Measurements from ENCODE around the gene SNCAIP.
A peak's percentile ranks its signal among the peaks of the same experiment; 100 is the strongest.

SNCAIP gene

DNA sequence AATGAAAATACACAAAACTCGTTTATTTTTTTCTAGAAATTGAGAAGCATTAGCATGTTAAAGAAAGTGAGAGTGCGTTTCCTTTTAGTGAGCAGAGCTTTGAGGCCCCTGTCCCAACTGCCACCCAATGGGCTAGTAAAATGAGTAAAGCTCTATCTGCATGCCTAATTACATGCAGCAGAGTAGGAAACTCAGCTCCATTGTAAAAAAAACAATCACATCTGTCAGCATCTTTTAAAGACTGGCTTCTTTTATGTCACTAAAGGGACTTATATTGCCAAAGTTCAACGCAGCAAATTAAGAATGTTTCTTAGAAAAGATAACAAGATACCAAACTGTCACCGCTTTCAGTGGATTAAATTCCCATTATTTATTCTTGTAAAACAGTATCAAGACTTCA, 154.0 kb downstream of the SNCAIP start:
- no peak overlapping the region for H3K9ac ChIP-seq (ENCODE audit: low read length)
- H3K4me3 ChIP-seq (ENCODE audit: low read length): no peak overlapping the region
- no peaks in the 10 kb centered on the region for H3K36me3 ChIP-seq (ENCODE audit: control insufficient read depth, insufficient read depth, low read length)
- no peak overlapping the region for H4K8ac ChIP-seq (ENCODE audit: low read depth, low read length)
- no peak for DNase-seq
- no peaks in the 10 kb centered on the region for H3K79me1 ChIP-seq (ENCODE audit: low read length)
- no peak overlapping the region for H3K4ac ChIP-seq (ENCODE audit: low read depth, low read length)
- H4K5ac ChIP-seq (ENCODE audit: low read length): no peak overlapping the region
- WGBS (ENCODE audit: extremely low coverage, insufficient coverage, low lambda C conversion rate): no CpG with 5 or more reads among the region's 4 CpGs
- no peak overlapping the region for H2AK5ac ChIP-seq (ENCODE audit: low read length)
- H3K27ac ChIP-seq (ENCODE audit: low read depth, low read length): no peak overlapping the region
- no peaks in the 10 kb centered on the region for H3K4me1 ChIP-seq (ENCODE audit: control insufficient read depth, low read depth, low read length)
- no peak overlapping the region for H3K18ac ChIP-seq (ENCODE audit: low read length)
- no peak overlapping the region for H3K56ac ChIP-seq (ENCODE audit: low read length)
- H3K23ac ChIP-seq (ENCODE audit: low read length): no peak overlapping the region
- no peak overlapping the region for H2BK120ac ChIP-seq (ENCODE audit: low read depth, low read length)
- H2BK15ac ChIP-seq (replicated peaks; ENCODE audit: low read depth): no peak overlapping the region
- no peak overlapping the region for H2BK5ac ChIP-seq (ENCODE audit: low read length)
- no peak overlapping the region for H3K4me2 ChIP-seq (ENCODE audit: low read length)
- H3K27me3 ChIP-seq (ENCODE audit: insufficient read depth, low read length, poor library complexity): no peaks in the 10 kb centered on the region
- no peaks in the 10 kb centered on the region for H3K79me2 ChIP-seq (ENCODE audit: control insufficient read depth, insufficient read depth, low read length)

DNA sequence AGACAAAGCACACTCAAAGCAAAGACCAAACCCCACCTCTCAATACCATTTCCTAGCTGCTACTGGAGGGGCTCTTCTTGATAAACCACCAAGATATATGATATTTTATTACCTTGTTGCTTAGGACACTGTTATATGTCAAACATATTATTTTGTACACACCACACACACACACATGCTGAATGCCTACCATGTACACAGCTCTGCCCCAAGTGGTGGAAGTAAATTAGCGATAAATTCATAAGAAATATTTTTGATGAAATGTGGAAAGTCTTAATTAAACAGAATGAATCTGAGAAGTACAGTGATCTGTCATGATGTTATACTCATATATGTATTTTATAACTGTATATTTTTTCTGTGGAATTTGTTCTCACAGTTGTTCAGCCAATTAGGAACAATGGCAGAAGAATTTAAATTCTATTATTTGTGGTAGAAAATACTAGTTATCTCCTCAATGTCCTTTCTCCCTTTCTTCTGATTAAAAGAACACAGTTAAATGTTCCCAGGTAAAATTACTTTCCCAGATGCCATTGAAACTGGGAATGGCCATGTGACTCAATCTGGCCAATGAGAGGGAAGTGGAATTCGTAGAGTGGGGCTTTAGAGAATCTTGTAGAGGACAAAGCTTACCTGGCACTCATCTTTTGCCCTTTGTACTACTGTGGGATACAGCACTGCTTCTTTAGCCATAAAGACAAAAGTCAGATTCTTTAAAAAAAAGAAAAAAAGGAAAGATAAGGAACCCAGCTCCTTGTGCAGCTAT, 156.5 kb downstream of the SNCAIP start:
- no peak overlapping the region for H2BK5ac ChIP-seq (ENCODE audit: low read length)
- no peak overlapping the region for H4K8ac ChIP-seq (ENCODE audit: low read depth, low read length)
- no peak overlapping the region for H2BK120ac ChIP-seq (ENCODE audit: low read depth, low read length)
- H3K79me2 ChIP-seq (ENCODE audit: control insufficient read depth, insufficient read depth, low read length): no peaks in the 10 kb centered on the region
- H3K4me1 ChIP-seq (ENCODE audit: control insufficient read depth, low read depth, low read length): peaks cover 3% of the 10 kb centered on the region
- no peak overlapping the region for H3K9ac ChIP-seq (ENCODE audit: low read length)
- H3K79me1 ChIP-seq (ENCODE audit: low read length): no peaks in the 10 kb centered on the region
- no peaks in the 10 kb centered on the region for H3K36me3 ChIP-seq (ENCODE audit: control insufficient read depth, insufficient read depth, low read length)
- no peak overlapping the region for H3K4me2 ChIP-seq (ENCODE audit: low read length)
- no peak overlapping the region for H3K27ac ChIP-seq (ENCODE audit: low read depth, low read length)
- H3K27me3 ChIP-seq (ENCODE audit: insufficient read depth, low read length, poor library complexity): no peaks in the 10 kb centered on the region
- H2BK15ac ChIP-seq (replicated peaks; ENCODE audit: low read depth): no peak overlapping the region
- no peak overlapping the region for H3K4me3 ChIP-seq (ENCODE audit: low read length)
- DNase-seq: no peak
- no CpG with 5 or more reads among the region's 2 CpGs for WGBS (ENCODE audit: extremely low coverage, insufficient coverage, low lambda C conversion rate)
- H4K5ac ChIP-seq (ENCODE audit: low read length): no peak overlapping the region
- H3K18ac ChIP-seq (ENCODE audit: low read length): no peak overlapping the region
- H2AK5ac ChIP-seq (ENCODE audit: low read length): no peak overlapping the region
- no peak overlapping the region for H3K56ac ChIP-seq (ENCODE audit: low read length)
- H3K23ac ChIP-seq (ENCODE audit: low read length): no peak overlapping the region
- H3K4ac ChIP-seq (ENCODE audit: low read depth, low read length): no peak overlapping the region

DNA sequence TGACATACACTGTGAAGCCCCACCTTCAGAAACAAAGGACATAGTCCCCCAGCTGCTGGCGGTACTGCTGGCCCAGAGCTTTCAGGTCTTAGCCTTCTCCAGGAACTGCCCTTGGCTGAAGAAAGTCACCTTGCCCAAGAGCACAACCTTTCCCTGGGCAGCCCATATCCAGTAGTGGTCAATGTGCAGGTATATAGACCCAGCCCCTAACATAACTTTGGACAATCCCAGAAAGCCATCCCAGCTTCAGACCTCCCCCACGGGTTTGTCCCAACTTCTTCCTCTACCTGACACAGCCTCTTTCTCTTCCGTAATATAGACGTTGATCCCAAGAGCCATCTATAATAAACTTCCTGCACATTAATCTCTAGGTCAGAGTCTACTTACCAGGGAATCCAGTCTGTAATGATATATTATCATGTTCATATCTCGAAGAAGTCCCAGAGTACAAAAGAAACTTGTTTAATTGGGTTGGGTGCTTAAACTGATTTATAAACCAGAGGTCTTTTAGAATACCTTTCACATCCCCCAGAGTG, 157.4 kb downstream of the SNCAIP start:
- H3K27ac ChIP-seq (ENCODE audit: low read depth, low read length): no peak overlapping the region
- H3K18ac ChIP-seq (ENCODE audit: low read length): peak overlapping the region; percentile 41
- H4K5ac ChIP-seq (ENCODE audit: low read length): no peak overlapping the region
- no peaks in the 10 kb centered on the region for H3K27me3 ChIP-seq (ENCODE audit: insufficient read depth, low read length, poor library complexity)
- H2BK15ac ChIP-seq (replicated peaks; ENCODE audit: low read depth): no peak overlapping the region
- H3K56ac ChIP-seq (ENCODE audit: low read length): no peak overlapping the region
- no peak overlapping the region for H2AK5ac ChIP-seq (ENCODE audit: low read length)
- H3K4me1 ChIP-seq (ENCODE audit: control insufficient read depth, low read depth, low read length): peaks cover 5% of the 10 kb centered on the region
- H3K4ac ChIP-seq (ENCODE audit: low read depth, low read length): no peak overlapping the region
- DNase-seq: no peak
- no peak overlapping the region for H3K23ac ChIP-seq (ENCODE audit: low read length)
- no peaks in the 10 kb centered on the region for H3K36me3 ChIP-seq (ENCODE audit: control insufficient read depth, insufficient read depth, low read length)
- H2BK5ac ChIP-seq (ENCODE audit: low read length): no peak overlapping the region
- no peaks in the 10 kb centered on the region for H3K79me1 ChIP-seq (ENCODE audit: low read length)
- no peak overlapping the region for H4K8ac ChIP-seq (ENCODE audit: low read depth, low read length)
- no peak overlapping the region for H2BK120ac ChIP-seq (ENCODE audit: low read depth, low read length)
- no CpG with 5 or more reads among the region's 5 CpGs for WGBS (ENCODE audit: extremely low coverage, insufficient coverage, low lambda C conversion rate)
- no peaks in the 10 kb centered on the region for H3K79me2 ChIP-seq (ENCODE audit: control insufficient read depth, insufficient read depth, low read length)
- H3K4me2 ChIP-seq (ENCODE audit: low read length): no peak overlapping the region
- H3K4me3 ChIP-seq (ENCODE audit: low read length): no peak overlapping the region
- no peak overlapping the region for H3K9ac ChIP-seq (ENCODE audit: low read length)

DNA sequence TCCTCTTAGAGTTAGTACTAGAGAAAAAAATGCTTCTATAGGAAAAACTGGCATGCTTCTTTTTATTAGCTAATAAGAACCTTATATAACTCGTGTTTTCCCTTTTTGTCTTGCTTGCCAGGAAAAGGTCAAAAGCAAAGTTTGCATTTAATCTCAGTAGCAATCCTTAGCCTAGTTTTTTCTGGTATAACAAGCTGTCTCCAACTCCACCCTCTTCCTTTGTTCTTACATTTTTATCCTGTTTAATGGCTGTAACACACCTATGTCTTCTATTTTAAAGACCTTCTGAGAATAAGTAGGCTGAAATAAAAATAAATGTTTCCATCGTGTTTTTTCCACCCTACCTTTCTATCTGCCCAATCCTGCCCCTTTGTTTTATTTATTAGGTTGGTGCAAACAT, 158.3 kb downstream of the SNCAIP start:
- Histone ChIP-seq H3K36me3 (ENCODE audit: control insufficient read depth, insufficient read depth, low read length) (no peaks in the 10 kb centered on the region), H3K27me3 (ENCODE audit: insufficient read depth, low read length, poor library complexity) (no peaks in the 10 kb centered on the region), H2BK5ac (ENCODE audit: low read length) (no peak overlapping the region), H3K9ac (ENCODE audit: low read length) (no peak overlapping the region), H3K18ac (ENCODE audit: low read length) (no peak overlapping the region), H3K56ac (ENCODE audit: low read length) (no peak overlapping the region), H3K79me2 (ENCODE audit: control insufficient read depth, insufficient read depth, low read length) (no peaks in the 10 kb centered on the region), H3K4me3 (ENCODE audit: low read length) (no peak overlapping the region), H4K8ac (ENCODE audit: low read depth, low read length) (no peak overlapping the region), H4K5ac (ENCODE audit: low read length) (no peak overlapping the region), H3K23ac (ENCODE audit: low read length) (no peak overlapping the region), H2BK15ac (replicated peaks; ENCODE audit: low read depth) (no peak overlapping the region), H2BK120ac (ENCODE audit: low read depth, low read length) (no peak overlapping the region), H3K79me1 (ENCODE audit: low read length) (no peaks in the 10 kb centered on the region), H3K4me2 (ENCODE audit: low read length) (no peak overlapping the region), H2AK5ac (ENCODE audit: low read length) (no peak overlapping the region), H3K27ac (ENCODE audit: low read depth, low read length) (no peak overlapping the region), H3K4ac (ENCODE audit: low read depth, low read length) (no peak overlapping the region), H3K4me1 (ENCODE audit: control insufficient read depth, low read depth, low read length) (peaks cover 5% of the 10 kb centered on the region)
- no peak for DNase-seq
- no CpG with 5 or more reads among the region's 2 CpGs for WGBS (ENCODE audit: extremely low coverage, insufficient coverage, low lambda C conversion rate)

DNA sequence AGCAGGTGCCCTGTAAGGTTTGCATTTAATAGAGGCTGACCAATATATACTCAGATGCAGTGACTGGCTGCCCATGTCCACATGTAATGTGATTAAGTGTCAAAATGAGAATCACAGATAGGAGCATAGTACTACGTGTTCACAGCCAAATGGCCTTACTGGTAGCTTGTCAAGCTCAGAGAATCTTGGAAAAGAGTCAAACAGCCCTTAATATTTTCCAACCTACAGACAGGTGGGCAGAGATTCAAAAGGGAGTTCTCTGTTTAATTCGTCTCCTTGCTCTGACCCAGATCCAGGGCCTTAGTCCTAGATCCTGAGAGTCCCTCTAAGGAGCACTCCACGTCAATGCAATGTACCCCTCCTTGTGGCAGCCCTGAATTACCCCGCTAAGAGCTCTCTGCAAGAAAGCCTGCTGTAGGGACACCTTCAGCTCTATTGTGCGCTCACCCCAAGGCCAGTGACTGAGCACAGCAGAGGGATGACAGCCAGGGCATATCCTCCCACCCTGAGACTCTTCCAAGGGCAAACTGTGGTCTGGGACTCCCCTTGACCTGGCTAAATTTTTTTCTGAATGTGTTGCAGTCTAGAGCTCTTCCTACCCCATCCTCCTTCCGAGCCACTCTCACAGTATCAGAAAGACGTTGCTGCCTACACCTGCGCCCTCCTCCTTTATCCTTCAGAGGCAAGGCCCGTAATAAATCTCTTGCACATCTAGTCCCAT, 159.2 kb downstream of the SNCAIP start:
- no peaks in the 10 kb centered on the region for H3K79me2 ChIP-seq (ENCODE audit: control insufficient read depth, insufficient read depth, low read length)
- H4K8ac ChIP-seq (ENCODE audit: low read depth, low read length): no peak overlapping the region
- no peak overlapping the region for H2BK120ac ChIP-seq (ENCODE audit: low read depth, low read length)
- no peak overlapping the region for H4K5ac ChIP-seq (ENCODE audit: low read length)
- H3K23ac ChIP-seq (ENCODE audit: low read length): no peak overlapping the region
- H3K79me1 ChIP-seq (ENCODE audit: low read length): no peaks in the 10 kb centered on the region
- H3K18ac ChIP-seq (ENCODE audit: low read length): no peak overlapping the region
- no peak overlapping the region for H3K4me3 ChIP-seq (ENCODE audit: low read length)
- no peak overlapping the region for H3K27ac ChIP-seq (ENCODE audit: low read depth, low read length)
- no CpG with 5 or more reads among the region's 9 CpGs for WGBS (ENCODE audit: extremely low coverage, insufficient coverage, low lambda C conversion rate)
- H2BK5ac ChIP-seq (ENCODE audit: low read length): no peak overlapping the region
- no peak overlapping the region for H2BK15ac ChIP-seq (replicated peaks; ENCODE audit: low read depth)
- H3K9ac ChIP-seq (ENCODE audit: low read length): no peak overlapping the region
- H3K56ac ChIP-seq (ENCODE audit: low read length): no peak overlapping the region
- no peaks in the 10 kb centered on the region for H3K27me3 ChIP-seq (ENCODE audit: insufficient read depth, low read length, poor library complexity)
- peaks cover 5% of the 10 kb centered on the region for H3K4me1 ChIP-seq (ENCODE audit: control insufficient read depth, low read depth, low read length)
- H3K36me3 ChIP-seq (ENCODE audit: control insufficient read depth, insufficient read depth, low read length): no peaks in the 10 kb centered on the region
- H3K4ac ChIP-seq (ENCODE audit: low read depth, low read length): no peak overlapping the region
- H3K4me2 ChIP-seq (ENCODE audit: low read length): no peak overlapping the region
- H2AK5ac ChIP-seq (ENCODE audit: low read length): no peak overlapping the region
- DNase-seq: no peak

All from mesendoderm (in vitro differentiated cells).